ENCODE measurements around the gene ZNF688.
"Not testable (repeated sequence)": the region's sequence is repeated elsewhere in the genome, so short reads cannot be mapped to it uniquely, and the experiment has no call there.

The ZNF688 gene

GRCh38 chr16:30571445-30572322 lies at the start of gene ZNF688:
Gene ZNF688 (minus strand): TSS chr16:30571714. CDS start chr16:30571629, 85 bp downstream.
- DNase-seq (ENCODE audit: low spot score): peak; percentile 97

GRCh38 chr16:30620169-30620568 lies 48.7 kb upstream of the ZNF688 start:
- no peak for DNase-seq (ENCODE audit: low spot score)

- DNase-seq (ENCODE audit: low spot score): no peak
Observed at GRCh38 chr16:30619638-30620037, 48.1 kb upstream of the ZNF688 start.

GRCh38 chr16:30619202-30619601 lies 47.7 kb upstream of the ZNF688 start:
- peak; percentile 65 for DNase-seq (ENCODE audit: low spot score)

GRCh38 chr16:30615358-30616091 lies 44.0 kb upstream of the ZNF688 start:
- DNase-seq (ENCODE audit: low spot score): peak; percentile 53

- peak; percentile 98 for DNase-seq (ENCODE audit: low spot score)
Observed at GRCh38 chr16:30609926-30610839, 38.7 kb upstream of the ZNF688 start, which contains the start of gene ZNF689. Gene ZNF689 (minus strand): TSS chr16:30610389. CDS start chr16:30610041, 348 bp downstream.

GRCh38 chr16:30609002-30609925 lies 37.8 kb upstream of the ZNF688 start:
- DNase-seq (ENCODE audit: low spot score): peak; percentile 45

- DNase-seq (ENCODE audit: low spot score): no peak
Observed at GRCh38 chr16:30606004-30606403, 34.5 kb upstream of the ZNF688 start.

- peak; percentile 46 for DNase-seq (ENCODE audit: low spot score)
Observed at GRCh38 chr16:30605158-30605557, 33.6 kb upstream of the ZNF688 start.

GRCh38 chr16:30604316-30604947 lies 32.9 kb upstream of the ZNF688 start:
- DNase-seq (ENCODE audit: low spot score): no peak

GRCh38 chr16:30603945-30604315 lies 32.4 kb upstream of the ZNF688 start:
- no peak for DNase-seq (ENCODE audit: low spot score)

GRCh38 chr16:30602616-30603277 lies 31.2 kb upstream of the ZNF688 start:
- peak; percentile 42 for DNase-seq (ENCODE audit: low spot score)

- DNase-seq (ENCODE audit: low spot score): no peak
Observed at GRCh38 chr16:30601966-30602365, 30.5 kb upstream of the ZNF688 start.

- DNase-seq (ENCODE audit: low spot score): no peak
Observed at GRCh38 chr16:30600929-30601328, 29.4 kb upstream of the ZNF688 start.

- DNase-seq (ENCODE audit: low spot score): no peak
Observed at GRCh38 chr16:30600215-30600614, 28.7 kb upstream of the ZNF688 start.

- DNase-seq (ENCODE audit: low spot score): no peak
Observed at GRCh38 chr16:30592871-30593270, 21.4 kb upstream of the ZNF688 start.

- not testable (repeated sequence) for DNase-seq (ENCODE audit: low spot score)
Observed at GRCh38 chr16:30590869-30591268, 19.4 kb upstream of the ZNF688 start.

GRCh38 chr16:30589582-30589981 lies 18.1 kb upstream of the ZNF688 start:
- DNase-seq (ENCODE audit: low spot score): not testable (repeated sequence)

GRCh38 chr16:30588651-30589050 lies 17.1 kb upstream of the ZNF688 start:
- DNase-seq (ENCODE audit: low spot score): no peak
